Kidney capillary endothelial cell (primary cell): ENCODE data around the gene SIRT3.
"Not testable (repeated sequence)": the region's sequence is repeated elsewhere in the genome, so short reads cannot be mapped to it uniquely, and the experiment has no call there.

ENCODE experiments used
- DNase-seq: peaks from one replicate; pipeline ENCODE4 v3.0.0-alpha.2; 2018; ENCODE audit warnings: low spot score

The SIRT3 gene

GRCh38 chr11:203056-203944, 32.8 kb downstream of the SIRT3 start:
- no peak for DNase-seq

GRCh38 chr11:202490-202889, 33.7 kb downstream of the SIRT3 start:
- DNase-seq: no peak

GRCh38 chr11:201966-202365, 34.2 kb downstream of the SIRT3 start:
- DNase-seq: no peak

- no peak for DNase-seq
These were observed 35.7 kb downstream of the SIRT3 start for GRCh38 chr11:200224-201003.

- DNase-seq: no peak
These were observed 36.4 kb downstream of the SIRT3 start for GRCh38 chr11:199782-200181.

- DNase-seq: no peak
These were observed 37.0 kb downstream of the SIRT3 start for GRCh38 chr11:199004-199581.

GRCh38 chr11:198236-198806, 37.8 kb downstream of the SIRT3 start:
- no peak for DNase-seq

- no peak for DNase-seq
These were observed 38.4 kb downstream of the SIRT3 start for GRCh38 chr11:197741-198235.

GRCh38 chr11:196786-197731, 39.1 kb downstream of the SIRT3 start:
- no peak for DNase-seq

- not testable (repeated sequence) for DNase-seq
These were observed 42.7 kb downstream of the SIRT3 start for GRCh38 chr11:193481-193880.

GRCh38 chr11:192674-193128, 43.4 kb downstream of the SIRT3 start, which contains the start of gene SCGB1C1:
SCGB1C1 (plus strand) TSS chr11:193078; CDS start chr11:193100, 22 bp downstream.
- not testable (repeated sequence) for DNase-seq

GRCh38 chr11:191490-192478, 44.4 kb downstream of the SIRT3 start:
- DNase-seq: not testable (repeated sequence)

GRCh38 chr11:190546-190945, 45.6 kb downstream of the SIRT3 start:
- not testable (repeated sequence) for DNase-seq

GRCh38 chr11:189843-190311, 46.3 kb downstream of the SIRT3 start:
- not testable (repeated sequence) for DNase-seq

- not testable (repeated sequence) for DNase-seq
These were observed 46.9 kb downstream of the SIRT3 start for GRCh38 chr11:189200-189783.

- not testable (repeated sequence) for DNase-seq
These were observed 55.9 kb downstream of the SIRT3 start for GRCh38 chr11:180242-180641.
